HCT116 (cell line): ENCODE results near the gene PPP1R16B. TPM values are rescaled to one million over a fixed set of nuclear protein-coding genes. Genes with fewer than 3 reads are reported as not detected.

Experiments used
- ATAC-seq: fragments of 200-7000 bp; cut with Tn5 transposase; 2 replicates; pipeline ENCODE4 v1.9.1; 2020; ENCODE audit warnings: mild to moderate bottlenecking, moderate library complexity
- Bru-seq: library from RNA; stranded (reverse); fragments of 400-500 nt; gene quantifications from one replicate; lab custom pipeline; 2021; lab: Mats Ljungman, UMichigan
- BruChase-seq, 2 experiments: library from RNA; stranded (reverse); fragments of 400-500 nt; gene quantifications; one replicate each; lab custom pipeline; 2021; lab: Mats Ljungman, UMichigan
- BruUV-seq: library from RNA; stranded (reverse); fragments of 400-500 nt; replicated peaks from 2 replicates; lab custom pipeline; 2021; lab: Mats Ljungman, UMichigan
- CTCF ChIA-PET: fragments of 300-600 bp; sonication (Branson Sonifier 250); formaldehyde crosslinking; loops from one replicate; lab custom pipeline; 2021; ENCODE audit warnings: antibody characterized with exemption; lab: Charles Lee
- POLR2A ChIA-PET: fragments of 300-600, 350-600 bp; sonication (Branson Sonifier 250); formaldehyde crosslinking; loops from one replicate; lab custom pipeline; 2021; ENCODE audit warnings: antibody characterized with exemption; lab: Charles Lee
- RAD21 ChIA-PET, 2 experiments: fragments of 300-600 bp; sonication (Branson Sonifier 250); formaldehyde crosslinking; loops; one replicate each; lab custom pipeline; 2023; ENCODE audit warnings: low total read pairs in 2 of 2; ENCODE audit not compliant: uncharacterized antibody in 2 of 2, unreplicated experiment in 2 of 2, low non-redundant PET in 1 of 2; lab: Charles Lee
- DNase-seq: peaks from one replicate; pipeline ENCODE4 v3.0.0-alpha.2; 2010; ENCODE audit warnings: low read depth, low spot score
- H2AFZ ChIP-seq: fragments of 200-600 bp; shearing (Covaris generic), sonication (generic); 2 replicates; pipeline ENCODE4 v1.6.1; 2017; ENCODE audit warnings: low read depth, mixed run types, mixed read lengths, antibody characterized with exemption, low read length; ENCODE audit not compliant: poor library complexity, severe bottlenecking
- H3K27ac ChIP-seq: 2 replicates; pipeline ENCODE4 v1.5.1; 2012; ENCODE audit warnings: low read depth, low read length
- H3K27me3 ChIP-seq: fragments of 200-600 bp; sonication (generic); 2 replicates; pipeline ENCODE4 v1.6.1; 2016; ENCODE audit warnings: mixed run types, low read length, mixed read lengths; ENCODE audit not compliant: insufficient read depth
- H3K36me3 ChIP-seq, 2 experiments: fragments of 200-500 bp in 1 of 2; fragments of 200-600 bp in 1 of 2; sonication (Bioruptor generic) in 1 of 2; sonication (generic) in 1 of 2; 2 replicates each; pipeline versions ENCODE4 v1.5.1 to v1.6.1; 2014 to 2016; ENCODE audit warnings: low read length in 2 of 2, inconsistent platforms in 1 of 2, mixed read lengths in 1 of 2, mixed run types in 1 of 2; ENCODE audit not compliant: insufficient read depth in 2 of 2, control insufficient read depth in 1 of 2
- H3K4me1 ChIP-seq, 2 experiments: fragments of 200-600 bp in 1 of 2; sonication (generic) in 1 of 2; 2 replicates each; pipeline versions ENCODE4 v1.5.1 to v1.6.1; 2012 to 2017; ENCODE audit warnings: low read length in 2 of 2, inconsistent platforms in 1 of 2, mild to moderate bottlenecking in 1 of 2, mixed read lengths in 1 of 2, mixed run types in 1 of 2, moderate library complexity in 1 of 2; ENCODE audit not compliant: insufficient read depth in 2 of 2, control insufficient read depth in 1 of 2
- H3K4me2 ChIP-seq: fragments of 200-600 bp; sonication (generic); 2 replicates; pipeline ENCODE4 v1.6.1; 2017; ENCODE audit warnings: mixed run types, low read length, mixed read lengths
- H3K4me3 ChIP-seq, 2 experiments: fragments of 200-600 bp in 1 of 2; sonication (generic) in 1 of 2; replicated peaks in 1 of 2; 2 replicates each; pipeline ENCODE4 v1.5.1; 2011 to 2016; ENCODE audit warnings: low read length in 2 of 2, control low read depth in 1 of 2, low read depth in 1 of 2, mild to moderate bottlenecking in 1 of 2, mixed read lengths in 1 of 2, mixed run types in 1 of 2
- H3K79me2 ChIP-seq: fragments of 200-600 bp; sonication (generic); 2 replicates; pipeline ENCODE4 v1.6.1; 2017; ENCODE audit warnings: mild to moderate bottlenecking, mixed run types, low read length, moderate library complexity, mixed read lengths; ENCODE audit not compliant: insufficient read depth
- H3K9ac ChIP-seq: fragments of 200-600 bp; sonication (generic); 2 replicates; pipeline ENCODE4 v1.6.1; 2016; ENCODE audit warnings: low read length, mixed read lengths
- H3K9me2 ChIP-seq: fragments of 200-600 bp; sonication (generic), shearing (Covaris generic); 2 replicates; pipeline ENCODE4 v1.6.1; 2017; ENCODE audit warnings: mixed run types, mild to moderate bottlenecking, moderate library complexity; ENCODE audit not compliant: insufficient read depth
- H3K9me3 ChIP-seq, 2 experiments: fragments of 200-500 bp in 1 of 2; fragments of 200-600 bp in 1 of 2; sonication (Bioruptor generic) in 1 of 2; sonication (generic) in 1 of 2; 2 replicates each; pipeline ENCODE4 v1.6.1; 2014 to 2017; ENCODE audit warnings: low read length in 2 of 2, mixed read lengths in 2 of 2, inconsistent platforms in 1 of 2, low read depth in 1 of 2, mild to moderate bottlenecking in 1 of 2, mixed run types in 1 of 2, moderate library complexity in 1 of 2; ENCODE audit not compliant: control insufficient read depth in 1 of 2, insufficient read depth in 1 of 2
- H4K20me1 ChIP-seq: fragments of 200-600 bp; sonication (generic), shearing (Covaris generic); 2 replicates; pipeline ENCODE4 v1.6.1; 2017; ENCODE audit warnings: mixed run types, mild to moderate bottlenecking, moderate library complexity; ENCODE audit not compliant: insufficient read depth
- ATF3 ChIP-seq: IDR thresholded peaks from 2 replicates; pipeline ENCODE4 v1.6.1; 2012
- CEBPB ChIP-seq: IDR thresholded peaks from 2 replicates; pipeline ENCODE4 v1.6.1; 2012; ENCODE audit warnings: low read depth
- CTCF ChIP-seq, 3 experiments: fragments of 200-600 bp in 1 of 3; sonication (generic) in 1 of 3; IDR thresholded peaks in 2 of 3; conservative IDR thresholded peaks in 1 of 3; 2 replicates each; pipeline ENCODE4 v1.5.1; 2012 to 2017; ENCODE audit warnings: low read depth in 2 of 3, low read length in 2 of 3, antibody characterized with exemption in 1 of 3, borderline replicate concordance in 1 of 3, control low read depth in 1 of 3, mild to moderate bottlenecking in 1 of 3, mixed read lengths in 1 of 3, mixed run types in 1 of 3, moderate library complexity in 1 of 3; ENCODE audit not compliant: insufficient read depth in 1 of 3
- EGR1 ChIP-seq: IDR thresholded peaks from 2 replicates; pipeline ENCODE4 v1.6.1; 2012; ENCODE audit warnings: low read depth
- EZH2 ChIP-seq: fragments of 200-600 bp; sonication (generic); IDR thresholded peaks from 2 replicates; pipeline ENCODE4 v1.6.1; 2017; ENCODE audit warnings: antibody characterized with exemption, mixed run types
- EZH2phosphoT487 ChIP-seq: fragments of 200-600 bp; IDR thresholded peaks from 2 replicates; pipeline ENCODE4 v1.6.1; 2018; ENCODE audit warnings: antibody characterized with exemption, borderline replicate concordance
- FOSL1 ChIP-seq: IDR thresholded peaks from 2 replicates; pipeline ENCODE4 v1.6.1; 2012; ENCODE audit warnings: low read depth
- JUND ChIP-seq: IDR thresholded peaks from 2 replicates; pipeline ENCODE4 v1.6.1; 2012
- MAX ChIP-seq: IDR thresholded peaks from 2 replicates; pipeline ENCODE4 v1.6.1; 2012
- POLR2AphosphoS5 ChIP-seq: IDR thresholded peaks from 2 replicates; pipeline ENCODE4 v1.6.1; 2011; ENCODE audit warnings: mild to moderate bottlenecking, low read depth, low read length, moderate library complexity
- RAD21 ChIP-seq: IDR thresholded peaks from 2 replicates; pipeline ENCODE4 v1.6.1; 2012; ENCODE audit warnings: low read depth, mild to moderate bottlenecking
- REST ChIP-seq: IDR thresholded peaks from 2 replicates; pipeline ENCODE4 v1.6.1; 2012; ENCODE audit warnings: low read depth
- SP1 ChIP-seq: IDR thresholded peaks from 2 replicates; pipeline ENCODE4 v1.6.1; 2012; ENCODE audit warnings: low read depth
- SRF ChIP-seq: IDR thresholded peaks from 2 replicates; pipeline ENCODE4 v1.6.1; 2012; ENCODE audit warnings: low read depth
- TCF7L2 ChIP-seq: IDR thresholded peaks from 2 replicates; pipeline ENCODE4 v1.7.0; 2011; ENCODE audit warnings: borderline replicate concordance, inconsistent platforms; ENCODE audit not compliant: insufficient read depth, insufficient read length; ENCODE audit errors: extremely low read depth
- ZFX ChIP-seq: fragments of 450-650 bp; IDR thresholded peaks from 2 replicates; pipeline ENCODE4 v1.6.1; 2017
- intact Hi-C: fragments of 100-400 bp; cut with micrococcal nuclease; formaldehyde crosslinking; loops from 2 replicates; pipeline ENCODE4 v1.10.0; 2022
- long read RNA-seq: library from polyadenylated mRNA; unstranded; transcript quantifications from one replicate; pipeline ENCODE4 v2.0.0, GENCODE V29; 2021; ENCODE audit not compliant: unreplicated experiment
- polyA plus RNA-seq: library from polyadenylated mRNA; unstranded; fragments of >200 nt; gene quantifications from 2 replicates; pipeline ENCODE4 v1.2.1, GENCODE V29; 2012; ENCODE audit warnings: missing spikeins
- total RNA-seq: library from RNA; stranded (reverse); gene quantifications from one replicate; pipeline ENCODE4 v1.2.1, GENCODE V29; 2021; ENCODE audit not compliant: unreplicated experiment

The PPP1R16B gene
- total RNA-seq (0.52 TPM), Bru-seq, nascent RNA (percentile 4 among the genes with signal in this experiment), BruChase-seq, experiment 1, labeled RNA remaining after a 6-hour chase (percentile 13 among the genes with signal in this experiment), BruChase-seq, experiment 2, labeled RNA remaining after a 2-hour chase (percentile 10 among the genes with signal in this experiment)
- polyA plus RNA-seq: 0.01 TPM in 1 of 2 replicates, not detected in the other
- long read RNA-seq: 0 reads

GRCh38 chr20:38805502-38805957 lies at the start of gene PPP1R16B:
Gene PPP1R16B (plus strand): TSS chr20:38805697. CDS start chr20:38835926, 30,229 bp downstream.
- RAD21 ChIA-PET: no interaction called here
- DNase-seq: no peak
- no peak within 1 kb of the TSS for H3K9ac ChIP-seq

GRCh38 chr20:38757145-38757775 lies 48.2 kb upstream of the PPP1R16B start:
- Histone ChIP-seq H3K9me3 (no peaks in the 10 kb centered on the region), H3K4me3 (no peak overlapping the region), H3K9ac (no peak overlapping the region), H3K79me2 (peaks cover 20% of the 10 kb centered on the region), H4K20me1 (no peaks in the 10 kb centered on the region), H3K27ac (no peak overlapping the region), H3K9me2 (no peaks in the 10 kb centered on the region), H3K36me3 (peaks cover 48 to 63% of the 10 kb centered on the region in 2 experiments), H3K4me2 (no peak overlapping the region), H3K4me1 (peaks cover 5 to 20% of the 10 kb centered on the region in 2 experiments), H2AFZ (no peak overlapping the region), H3K27me3 (no peaks in the 10 kb centered on the region)
- ChIA-PET POLR2A (interaction anchor here (1.0 kb wide), 1 partner anchor 23 kb away, joined by 3 read pairs; no protein-coding TSS in a partner anchor), CTCF (interaction anchor here (2.1 kb wide), 1 partner anchor 108 kb away, joined by 4 read pairs; no protein-coding TSS in a partner anchor), RAD21 (no interaction called here)
- no TSS peak for BruUV-seq
- intact Hi-C loops: no loop called here
- ATAC-seq: no peak
- no peak for DNase-seq
- TF ChIP-seq POLR2AphosphoS5 (no peak), CTCF (IDR thresholded peaks at IDR 0.05 in 2 of 3, conservative IDR thresholded peaks at IDR 0.05 in 1 of 3; ENCODE audit: borderline replicate concordance in 1 of 3, insufficient read depth in 1 of 3, low read depth in 2 of 3, low read length in 2 of 3) (no peak), REST (no peak), ATF3 (no peak), EGR1 (no peak), ZFX (no peak), FOSL1 (no peak), SRF (no peak), MAX (no peak), CEBPB (no peak)

More at GRCh38 chr20:38805502-38805957, at the start of gene PPP1R16B:
- POLR2A ChIA-PET: no interaction called here
- Histone ChIP-seq H3K4me1 (no peaks in the 10 kb centered on the region), H3K4me3 (no peak within 1 kb of the TSS), H4K20me1 (no peaks in the 10 kb centered on the region), H3K27me3 (peaks cover under 1% of the 10 kb centered on the region; the same call in 1 of the 2 replicates), H3K36me3 (no peaks in the 10 kb centered on the region), H3K27ac (no peak within 1 kb of the TSS), H3K79me2 (no peaks in the 10 kb centered on the region), H3K9me3 (no peaks in the 10 kb centered on the region), H3K4me2 (no peak within 1 kb of the TSS), H3K9me2 (no peaks in the 10 kb centered on the region), H2AFZ (no peak within 1 kb of the TSS)
- CTCF ChIA-PET: no interaction called here
- BruUV-seq: no TSS peak
- ATAC-seq: no peak
- intact Hi-C loops: no loop called here
- TF ChIP-seq TCF7L2: no peak
- no peak for TF ChIP-seq RAD21
- no peak for TF ChIP-seq EZH2phosphoT487
- no peak for TF ChIP-seq JUND
- TF ChIP-seq EZH2: no peak
- TF ChIP-seq SP1: no peak
